Karpas-422 (cell line): ENCODE data around the gene ASNS. TPM values are rescaled to one million over a fixed set of nuclear protein-coding genes. Genes with fewer than 3 reads are reported as not detected.

Experiments used
- DNase-seq: peaks from one replicate; pipeline ENCODE4 v3.0.0-alpha.2; 2015
- H2AFZ ChIP-seq: fragments of 200-600 bp; sonication (generic); 2 replicates; pipeline ENCODE4 v1.6.1; 2014; ENCODE audit warnings: antibody characterized with exemption, low read length, mixed read lengths
- H3K27ac ChIP-seq: fragments of 200-600 bp; sonication (generic); 2 replicates; pipeline ENCODE4 v1.5.1; 2014; ENCODE audit warnings: mild to moderate bottlenecking, low read length, moderate library complexity
- H3K27me3 ChIP-seq: fragments of 200-600 bp; sonication (generic); 2 replicates; pipeline ENCODE4 v1.6.1; 2014; ENCODE audit warnings: low read length, mixed read lengths
- H3K36me3 ChIP-seq: fragments of 200-600 bp; sonication (generic); 2 replicates; pipeline ENCODE4 v1.6.1; 2014; ENCODE audit warnings: low read length, mixed read lengths; ENCODE audit not compliant: insufficient read depth
- H3K4me1 ChIP-seq: fragments of 200-600 bp; sonication (generic); 2 replicates; pipeline ENCODE4 v1.6.1; 2014; ENCODE audit warnings: mild to moderate bottlenecking, low read length, mixed read lengths
- H3K4me2 ChIP-seq: fragments of 200-600 bp; sonication (generic); 2 replicates; pipeline ENCODE4 v1.6.1; 2014; ENCODE audit warnings: low read length, low read depth, mild to moderate bottlenecking; ENCODE audit not compliant: poor library complexity, severe bottlenecking
- H3K4me3 ChIP-seq: fragments of 200-600 bp; sonication (generic); 2 replicates; pipeline ENCODE4 v1.5.1; 2014; ENCODE audit warnings: mild to moderate bottlenecking, antibody characterized with exemption, low read length, mixed read lengths
- H3K79me2 ChIP-seq: fragments of 200-600 bp; sonication (generic); 2 replicates; pipeline ENCODE4 v1.6.1; 2014; ENCODE audit warnings: mild to moderate bottlenecking, low read length, mixed read lengths
- H3K9ac ChIP-seq: fragments of 200-600 bp; sonication (generic); 2 replicates; pipeline ENCODE4 v1.6.0; 2014; ENCODE audit warnings: low read length
- H3K9me2 ChIP-seq: fragments of 200-600 bp; sonication (generic), shearing (Covaris generic); replicated peaks from 2 replicates; pipeline ENCODE4 v1.6.0; 2014; ENCODE audit warnings: mild to moderate bottlenecking, low read length, moderate library complexity; ENCODE audit not compliant: insufficient read depth
- H3K9me3 ChIP-seq: fragments of 300-700, 200-600 bp; sonication (generic); 2 replicates; pipeline ENCODE4 v1.6.1; 2014; ENCODE audit warnings: low read length, mixed read lengths
- H4K20me1 ChIP-seq: fragments of 200-600 bp; sonication (generic); 2 replicates; pipeline ENCODE4 v1.6.1; 2014; ENCODE audit warnings: mild to moderate bottlenecking, antibody characterized with exemption, low read length, low read depth; ENCODE audit not compliant: insufficient read depth
- small RNA-seq: library from RNA; depleted of rRNA; stranded (forward); fragments of <200 nt; gene quantifications from one replicate; pipeline ENCODE3, GENCODE V24; 2014
- total RNA-seq: library from RNA; depleted of rRNA; stranded (reverse); fragments of >200 nt; shearing (Covaris generic); gene quantifications from 2 replicates; pipeline ENCODE4 v1.2.3, GENCODE V29; 2014; ENCODE audit warnings: low replicate concordance; rRNA removed

The ASNS gene
- total RNA-seq, 1 experiment from 2014 or later: 501 TPM

DNA sequence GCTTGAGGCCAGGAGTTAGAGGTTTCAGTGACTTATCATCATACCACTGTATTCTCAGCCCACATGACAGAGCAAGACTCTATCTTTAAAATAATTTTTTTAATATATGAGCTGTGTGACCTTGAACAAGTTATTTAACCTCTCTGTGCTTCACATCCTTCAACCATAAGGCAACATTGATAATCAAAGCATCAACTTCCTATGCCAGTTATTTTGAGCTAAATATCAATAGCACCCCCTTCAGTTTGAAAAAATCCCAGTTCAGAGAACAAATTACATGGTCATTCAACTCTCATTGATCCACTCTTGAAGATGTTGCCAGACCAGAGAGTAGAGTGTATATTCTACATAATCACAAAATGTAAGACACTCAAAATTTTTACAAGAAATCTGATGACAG lies 53.0 kb downstream of the ASNS start:
- Histone ChIP-seq H3K9me3 (no peaks in the 10 kb centered on the region), H3K4me1 (no peaks in the 10 kb centered on the region), H2AFZ (no peak overlapping the region), H3K79me2 (no peaks in the 10 kb centered on the region), H3K9ac (no peak overlapping the region), H3K4me3 (no peak overlapping the region), H3K9me2 (no peaks in the 10 kb centered on the region), H3K27me3 (no peaks in the 10 kb centered on the region), H3K27ac (no peak overlapping the region), H3K4me2 (no peak overlapping the region), H4K20me1 (no peaks in the 10 kb centered on the region), H3K36me3 (no peaks in the 10 kb centered on the region)
- DNase-seq: no peak

DNA sequence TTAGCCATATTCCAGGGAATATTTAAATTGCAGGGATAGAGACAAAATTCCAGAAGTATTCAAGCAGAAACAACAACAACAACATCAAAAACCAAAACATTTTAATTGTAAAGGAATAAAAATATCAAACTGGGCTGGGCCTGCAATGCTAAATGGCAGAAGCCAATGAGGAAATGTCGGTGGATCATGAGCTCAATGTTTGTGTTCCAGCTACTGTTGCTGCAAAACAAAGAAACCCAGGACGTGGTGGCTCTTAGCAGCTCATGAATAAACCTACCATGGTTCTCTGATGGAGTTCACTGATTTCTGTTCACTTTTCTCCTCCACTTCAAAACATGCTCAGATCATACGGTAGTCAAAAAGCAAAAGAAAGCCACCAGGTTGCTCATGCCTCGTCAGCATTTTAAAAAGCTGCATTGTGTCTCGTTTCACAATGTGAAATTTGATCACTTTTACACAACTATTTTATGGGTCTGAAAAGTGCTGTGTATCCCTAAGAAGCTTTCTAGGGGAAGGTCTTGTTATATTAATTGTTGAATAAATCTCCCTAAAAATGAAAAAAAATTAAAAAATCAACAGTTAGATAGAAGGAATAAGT lies 54.0 kb downstream of the ASNS start:
- no peaks in the 10 kb centered on the region for H4K20me1 ChIP-seq
- no peak for DNase-seq
- H3K9me3 ChIP-seq: no peaks in the 10 kb centered on the region

More for the DNA sequence above, 54.0 kb downstream of the ASNS start:
- Histone ChIP-seq H3K36me3 (no peaks in the 10 kb centered on the region), H3K4me1 (no peaks in the 10 kb centered on the region), H3K27me3 (no peaks in the 10 kb centered on the region), H2AFZ (no peak overlapping the region), H3K4me3 (no peak overlapping the region), H3K4me2 (no peak overlapping the region), H3K9ac (no peak overlapping the region), H3K27ac (no peak overlapping the region), H3K79me2 (no peaks in the 10 kb centered on the region), H3K9me2 (no peaks in the 10 kb centered on the region)

Small RNA genes lying within 50 kb of the gene (small RNA-seq; reads per million reads assigned to genes)
- gene AC005326.1 (0.36 reads per million), gene AC079781.2 (not detected), gene SNRPCP9 (not detected)

Other genes with a start within 250 kb of the ASNS start
- not detected in 2 replicates for gene TAC1, start 140.3 kb downstream of the ASNS start, total RNA-seq
- gene OCM2, start 117.8 kb upstream of the ASNS start, total RNA-seq: not detected in 2 replicates
- gene LMTK2, start 234.5 kb upstream of the ASNS start, total RNA-seq: 7.5 and 9.1 TPM in 2 replicates